Fibroblast of mammary gland (primary cell): Measurements from ENCODE around the gene ACHE.
"Not testable (repeated sequence)": the region's sequence is repeated elsewhere in the genome, so short reads cannot be mapped to it uniquely, and the experiment has no call there.

Source experiments
- DNase-seq: peaks from one replicate; pipeline ENCODE4 v3.0.0-alpha.2; 2010; ENCODE audit warnings: low read depth
- H3K4me3 ChIP-seq: 2 replicates; pipeline ENCODE4 v1.5.1; 2011; ENCODE audit warnings: low read depth, mild to moderate bottlenecking, low read length, moderate library complexity; ENCODE audit not compliant: control insufficient read depth
- TF ChIP-seq, protein P1 (sequence below): conservative IDR thresholded peaks from 2 replicates; pipeline ENCODE4 v1.5.1; 2011; ENCODE audit warnings: low read depth, low read length, inconsistent platforms; ENCODE audit not compliant: control insufficient read depth, insufficient read depth

Gene ACHE

DNA sequence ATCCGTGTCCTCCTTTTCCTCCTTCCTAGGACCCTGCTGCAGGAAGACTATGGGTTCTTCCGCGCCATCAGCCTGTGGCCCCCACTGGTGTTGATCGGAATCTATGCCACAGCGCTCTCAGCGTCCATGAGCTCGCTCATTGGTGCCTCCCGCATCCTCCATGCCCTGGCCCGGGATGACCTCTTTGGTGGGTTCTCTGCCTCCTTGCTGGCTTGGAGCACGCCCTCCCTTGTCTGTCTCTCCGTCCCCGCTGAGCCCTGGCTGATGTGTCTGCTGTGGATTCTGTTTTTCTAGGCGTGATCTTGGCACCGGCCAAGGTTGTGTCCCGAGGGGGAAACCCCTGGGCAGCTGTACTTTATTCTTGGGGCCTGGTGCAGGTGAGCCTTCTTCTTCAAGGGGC lies 35.8 kb downstream of the ACHE start:
- no peak for DNase-seq
- H3K4me3 ChIP-seq = no peak overlapping the region
- TF ChIP-seq, protein P1, sequence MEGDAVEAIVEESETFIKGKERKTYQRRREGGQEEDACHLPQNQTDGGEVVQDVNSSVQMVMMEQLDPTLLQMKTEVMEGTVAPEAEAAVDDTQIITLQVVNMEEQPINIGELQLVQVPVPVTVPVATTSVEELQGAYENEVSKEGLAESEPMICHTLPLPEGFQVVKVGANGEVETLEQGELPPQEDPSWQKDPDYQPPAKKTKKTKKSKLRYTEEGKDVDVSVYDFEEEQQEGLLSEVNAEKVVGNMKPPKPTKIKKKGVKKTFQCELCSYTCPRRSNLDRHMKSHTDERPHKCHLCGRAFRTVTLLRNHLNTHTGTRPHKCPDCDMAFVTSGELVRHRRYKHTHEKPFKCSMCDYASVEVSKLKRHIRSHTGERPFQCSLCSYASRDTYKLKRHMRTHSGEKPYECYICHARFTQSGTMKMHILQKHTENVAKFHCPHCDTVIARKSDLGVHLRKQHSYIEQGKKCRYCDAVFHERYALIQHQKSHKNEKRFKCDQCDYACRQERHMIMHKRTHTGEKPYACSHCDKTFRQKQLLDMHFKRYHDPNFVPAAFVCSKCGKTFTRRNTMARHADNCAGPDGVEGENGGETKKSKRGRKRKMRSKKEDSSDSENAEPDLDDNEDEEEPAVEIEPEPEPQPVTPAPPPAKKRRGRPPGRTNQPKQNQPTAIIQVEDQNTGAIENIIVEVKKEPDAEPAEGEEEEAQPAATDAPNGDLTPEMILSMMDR = no peak

- no peak overlapping the region for H3K4me3 ChIP-seq
- DNase-seq = no peak
- TF ChIP-seq, protein P1 = no peak
Measured at GRCh38 chr7:100856871-100857282, 38.8 kb downstream of the ACHE start.

DNA sequence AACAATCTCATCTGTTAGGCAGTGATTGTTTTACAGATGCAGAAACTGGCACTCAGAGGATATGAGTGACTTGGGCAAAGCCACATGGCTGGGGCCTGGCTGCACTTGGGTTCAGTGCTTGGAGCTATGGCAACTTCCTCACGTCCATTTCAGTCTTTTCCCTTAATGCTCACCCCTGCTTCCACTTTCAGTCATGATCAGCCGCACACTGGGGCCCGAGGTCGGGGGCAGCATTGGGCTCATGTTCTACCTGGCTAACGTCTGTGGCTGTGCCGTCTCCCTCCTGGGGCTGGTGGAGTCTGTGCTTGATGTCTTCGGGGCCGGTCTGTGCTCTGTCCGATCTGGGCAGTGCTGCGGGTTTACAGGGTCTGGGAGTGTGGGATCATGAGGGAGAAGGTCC lies 40.2 kb downstream of the ACHE start:
- H3K4me3 ChIP-seq = no peak overlapping the region
- TF ChIP-seq, protein P1 = no peak

DNA sequence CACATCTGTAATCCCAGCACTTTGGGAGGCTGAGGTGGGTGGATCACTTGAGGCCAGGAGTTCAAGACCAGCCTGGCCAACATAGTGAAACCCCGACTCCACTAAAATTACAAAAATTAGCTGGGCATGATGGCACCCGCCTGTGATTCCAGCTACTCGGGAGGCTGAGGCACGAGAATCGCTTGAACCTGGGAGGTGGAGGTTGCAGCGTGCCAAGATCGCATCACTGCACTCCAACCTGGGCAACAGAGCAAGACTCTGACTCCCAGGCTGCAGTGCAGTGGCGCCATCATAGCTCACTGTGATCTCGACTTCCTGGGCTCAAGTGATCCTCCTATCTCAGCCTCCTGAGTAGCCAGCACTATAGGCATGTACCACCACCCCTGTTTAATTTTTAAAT lies 40.8 kb downstream of the ACHE start:
- not testable (repeated sequence) for DNase-seq, H3K4me3 ChIP-seq

More for the DNA sequence above, 40.2 kb downstream of the ACHE start:
- DNase-seq = no peak

GRCh38 chr7:100854146-100854895 lies 41.4 kb downstream of the ACHE start:
- no peak for DNase-seq
- TF ChIP-seq, protein P1 = no peak
- H3K4me3 ChIP-seq = no peak overlapping the region

DNA sequence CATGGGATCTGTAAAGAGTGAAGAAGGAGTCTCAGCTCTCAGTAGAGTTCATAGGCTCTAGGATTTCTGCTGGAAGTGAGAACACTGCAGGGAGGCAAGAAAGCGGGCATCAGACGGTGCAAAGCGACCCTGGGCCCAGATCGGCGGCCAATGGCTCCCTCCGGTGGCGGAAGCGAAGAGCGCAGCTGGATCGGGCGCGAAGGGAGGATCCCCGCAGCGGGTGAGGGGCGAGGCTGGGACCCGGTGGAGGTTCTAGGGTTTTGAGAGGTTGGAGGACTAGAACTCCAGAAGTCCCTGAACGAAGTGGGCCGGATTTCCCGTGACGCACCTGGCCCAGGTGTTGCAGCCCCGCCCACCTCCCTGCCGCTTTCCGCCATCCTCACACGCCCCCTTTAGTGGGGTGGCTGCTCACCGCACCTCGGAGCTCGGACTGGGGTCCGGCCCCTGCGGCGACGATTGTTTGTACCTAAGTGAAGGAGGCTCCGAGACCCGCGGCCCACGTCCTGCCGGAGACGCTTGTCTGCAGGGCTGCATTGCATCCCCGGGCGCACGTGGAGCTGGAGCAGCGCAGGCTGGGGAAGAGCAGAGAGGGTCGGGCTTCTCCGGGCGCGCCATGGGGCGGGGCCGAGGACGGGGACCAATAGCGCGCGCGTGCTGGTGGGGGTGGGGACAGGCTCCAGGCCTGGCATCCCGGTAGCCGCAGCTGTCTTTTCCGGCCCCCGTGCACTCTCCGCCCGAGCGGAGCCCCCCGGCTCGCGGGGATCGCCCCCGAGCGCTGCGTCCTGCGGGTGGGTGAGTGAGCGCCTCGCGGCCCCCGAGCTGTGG lies 43.4 kb downstream of the ACHE start, which contains the start of gene SLC12A9:
Gene SLC12A9, plus strand, starts transcription at position 666 of the 825 bp plus-strand sequence. CDS start 1,485 bp downstream, outside the sequence.
- TF ChIP-seq, protein P1 = peak; percentile 76
- H3K4me3 ChIP-seq = peak within 1 kb of the TSS; percentile 77
- peak; percentile 83 for DNase-seq

- TF ChIP-seq, protein P1 = no peak
- no peak for DNase-seq
- H3K4me3 ChIP-seq = no peak overlapping the region
Measured at GRCh38 chr7:100847360-100847759, 48.3 kb downstream of the ACHE start.
